Suprapubic skin (tissue), 4 donors: ENCODE data around the gene GSK3A.

Experiments
- EP300 ChIP-seq: sonication (generic); formaldehyde crosslinking; IDR thresholded peaks from one replicate; pipeline ENCODE4 v1.6.1; 2017; ENCODE audit warnings: antibody characterized with exemption
- POLR2A ChIP-seq, 2 donors: fragments of 450-650 bp; IDR thresholded peaks; one replicate each; pipeline ENCODE4 v1.6.1; 2017; ENCODE audit warnings: antibody characterized with exemption in 2 of 2, mild to moderate bottlenecking in 2 of 2, moderate library complexity in 2 of 2
- POLR2AphosphoS5 ChIP-seq, 3 donors: sonication (generic); formaldehyde crosslinking; IDR thresholded peaks; one replicate each; pipeline ENCODE4 v1.6.1; 2017; ENCODE audit warnings: antibody characterized with exemption in 3 of 3
- TF ChIP-seq, protein P1 (sequence below), 2 donors: fragments of 200-600 bp in 1 of 2; fragments of 450-650 bp in 1 of 2; sonication (generic) in 1 of 2; IDR thresholded peaks; one replicate each; pipeline ENCODE4 v1.5.1; 2016 to 2019; ENCODE audit warnings: antibody characterized with exemption in 2 of 2, mild to moderate bottlenecking in 1 of 2, moderate library complexity in 1 of 2

DNA sequence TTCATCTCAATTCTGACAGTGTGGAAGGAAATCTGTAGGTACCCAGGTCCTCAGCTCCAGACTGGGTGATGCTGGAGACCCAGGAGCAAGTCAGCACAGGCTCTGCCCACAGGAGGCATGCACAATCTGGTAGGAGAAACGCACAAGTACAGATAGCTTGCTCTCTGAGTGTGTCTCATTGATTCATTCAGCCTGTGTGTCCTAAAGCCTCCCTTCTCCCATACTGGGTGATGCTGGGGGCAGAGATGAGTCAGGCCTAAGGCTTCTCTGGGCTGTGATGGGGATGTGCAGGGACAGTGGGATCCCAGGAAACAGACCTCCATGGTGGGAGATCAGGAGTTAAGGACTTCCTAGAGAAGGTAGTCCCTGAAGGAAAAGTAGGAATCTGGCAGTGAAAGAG is 15.5 kb downstream of the GSK3A start:
- TF ChIP-seq POLR2AphosphoS5 (IDR thresholded peaks at IDR 0.05): no peak
- TF ChIP-seq, protein P1, sequence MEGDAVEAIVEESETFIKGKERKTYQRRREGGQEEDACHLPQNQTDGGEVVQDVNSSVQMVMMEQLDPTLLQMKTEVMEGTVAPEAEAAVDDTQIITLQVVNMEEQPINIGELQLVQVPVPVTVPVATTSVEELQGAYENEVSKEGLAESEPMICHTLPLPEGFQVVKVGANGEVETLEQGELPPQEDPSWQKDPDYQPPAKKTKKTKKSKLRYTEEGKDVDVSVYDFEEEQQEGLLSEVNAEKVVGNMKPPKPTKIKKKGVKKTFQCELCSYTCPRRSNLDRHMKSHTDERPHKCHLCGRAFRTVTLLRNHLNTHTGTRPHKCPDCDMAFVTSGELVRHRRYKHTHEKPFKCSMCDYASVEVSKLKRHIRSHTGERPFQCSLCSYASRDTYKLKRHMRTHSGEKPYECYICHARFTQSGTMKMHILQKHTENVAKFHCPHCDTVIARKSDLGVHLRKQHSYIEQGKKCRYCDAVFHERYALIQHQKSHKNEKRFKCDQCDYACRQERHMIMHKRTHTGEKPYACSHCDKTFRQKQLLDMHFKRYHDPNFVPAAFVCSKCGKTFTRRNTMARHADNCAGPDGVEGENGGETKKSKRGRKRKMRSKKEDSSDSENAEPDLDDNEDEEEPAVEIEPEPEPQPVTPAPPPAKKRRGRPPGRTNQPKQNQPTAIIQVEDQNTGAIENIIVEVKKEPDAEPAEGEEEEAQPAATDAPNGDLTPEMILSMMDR (IDR thresholded peaks at IDR 0.05): no peak
- no peak for TF ChIP-seq EP300
- no peak for TF ChIP-seq POLR2A (IDR thresholded peaks at IDR 0.05)
